GM12892 (cell line): ENCODE data around the gene HOMEZ.
"Not testable (repeated sequence)": the region's sequence is repeated elsewhere in the genome, so short reads cannot be mapped to it uniquely, and the experiment has no call there.

Source experiments
- DNase-seq: peaks from one replicate; pipeline ENCODE4 v3.0.0; 2011; ENCODE audit not compliant: insufficient read length
- FAIRE-seq: peaks from 2 replicates; lab custom pipeline; 2011; peaks lifted over from hg19 to GRCh38; lab: Jason Lieb, UNC
- POLR2A ChIP-seq: IDR thresholded peaks from 2 replicates; pipeline ENCODE4 v1.6.1; 2011; ENCODE audit warnings: low read depth, low read length, control low read depth
- POLR2AphosphoS5 ChIP-seq: IDR thresholded peaks from 2 replicates; pipeline ENCODE4 v1.6.1; 2011; ENCODE audit warnings: low read depth, low read length, control low read depth
- TAF1 ChIP-seq: IDR thresholded peaks from 2 replicates; pipeline ENCODE4 v1.6.1; 2011; ENCODE audit warnings: low read depth, mild to moderate bottlenecking, control low read depth, low read length, borderline replicate concordance

HOMEZ gene

GRCh38 chr14:23296012-23296777 lies 10.3 kb upstream of the HOMEZ start:
- DNase-seq (no peak), FAIRE-seq (no peak)
- no peak for TF ChIP-seq POLR2AphosphoS5
- no peak for TF ChIP-seq TAF1
- no peak for TF ChIP-seq POLR2A

- FAIRE-seq: peak; percentile 30
- no peak for TF ChIP-seq POLR2A
- no peak for TF ChIP-seq TAF1
- no peak for TF ChIP-seq POLR2AphosphoS5
- DNase-seq: no peak
These were observed 9.0 kb upstream of the HOMEZ start for GRCh38 chr14:23294734-23295561.

- no peak for FAIRE-seq
- TF ChIP-seq POLR2A (no peak), TAF1 (no peak), POLR2AphosphoS5 (no peak)
- no peak for DNase-seq
These were observed 1.1 kb upstream of the HOMEZ start for GRCh38 chr14:23286902-23287479.

GRCh38 chr14:23285530-23286019 lies 357 bp downstream of the HOMEZ start:
- no peak for DNase-seq

GRCh38 chr14:23284654-23285529 lies 1.0 kb downstream of the HOMEZ start:
- FAIRE-seq: no peak
- no peak for DNase-seq
- TF ChIP-seq POLR2A: 0 out of 2 replicates have a peak, but pooled peaks have one; percentile 10
- TF ChIP-seq POLR2AphosphoS5: no peak

More at GRCh38 chr14:23285530-23286019, 357 bp downstream of the HOMEZ start:
- TF ChIP-seq TAF1 (no peak), POLR2A (0 out of 2 replicates have a peak, but pooled peaks have one; percentile 11)
- FAIRE-seq: no peak

GRCh38 chr14:23281247-23281646 lies 4.7 kb downstream of the HOMEZ start:
- TF ChIP-seq POLR2AphosphoS5: no peak
- no peak for TF ChIP-seq POLR2A
- no peak for TF ChIP-seq TAF1
- no peak for DNase-seq

GRCh38 chr14:23277928-23278327 lies 8.0 kb downstream of the HOMEZ start:
- DNase-seq, FAIRE-seq: not testable (repeated sequence)

More at GRCh38 chr14:23281247-23281646, 4.7 kb downstream of the HOMEZ start:
- FAIRE-seq: no peak

- no peak for FAIRE-seq
- no peak for TF ChIP-seq POLR2AphosphoS5
- TF ChIP-seq POLR2A: no peak
- TF ChIP-seq TAF1: no peak
- DNase-seq: no peak
These were observed 8.7 kb downstream of the HOMEZ start for GRCh38 chr14:23277189-23277588.

GRCh38 chr14:23275412-23275811 lies 10.5 kb downstream of the HOMEZ start:
- no peak for DNase-seq
- TF ChIP-seq POLR2AphosphoS5: no peak
- TF ChIP-seq TAF1: no peak
- TF ChIP-seq POLR2A: no peak
- FAIRE-seq: no peak

- TF ChIP-seq TAF1 (no peak), POLR2AphosphoS5 (no peak), POLR2A (no peak)
- no peak for DNase-seq
- FAIRE-seq: no peak
These were observed 16.7 kb downstream of the HOMEZ start for GRCh38 chr14:23269193-23269592.

- DNase-seq, FAIRE-seq: not testable (repeated sequence)
These were observed 25.1 kb downstream of the HOMEZ start for GRCh38 chr14:23260849-23261248.
